ENCODE results near the gene SRGAP3. TPM values are rescaled to one million over a fixed set of nuclear protein-coding genes. Genes with fewer than 3 reads are reported as not detected.

Gene SRGAP3
- total RNA-seq, 1 experiment from 2014 or later: 17.9 TPM

- Mint-ChIP-seq H3K4me3 (no peak overlapping the region), H3K36me3 (no peaks in the 10 kb centered on the region), H3K9me3 (no peaks in the 10 kb centered on the region), H3K27me3 (ENCODE audit: low read depth) (no peaks in the 10 kb centered on the region), H3K27ac (peak overlapping the region; percentile 92), H3K4me1 (peaks cover 34% of the 10 kb centered on the region)
- ChIA-PET POLR2A (interaction anchor here (1.3 kb wide), 1 partner anchor 10 kb away, joined by 5 read pairs; no protein-coding TSS in a partner anchor), CTCF (interaction anchor here (1.0 to 2.2 kb wide), 5 partner anchors 41 to 316 kb away, joined by 4 to 12 read pairs (median 4); no protein-coding TSS in a partner anchor)
- DNase-seq (ENCODE audit: low spot score) (no peak), ATAC-seq (no peak)
- TF ChIP-seq ZNF317 (CRISPR knock-in tag; IDR thresholded peaks at IDR 0.05; ENCODE audit: borderline replicate concordance, low read depth) (no peak), ZNF423 (CRISPR knock-in tag; IDR thresholded peaks at IDR 0.05) (no peak), ZNF416 (CRISPR knock-in tag; IDR thresholded peaks at IDR 0.05) (no peak), CDX4 (CRISPR knock-in tag; IDR thresholded peaks at IDR 0.05; ENCODE audit: borderline replicate concordance) (no peak), CTCF (IDR thresholded peaks at IDR 0.05) (no peak), PREB (CRISPR knock-in tag; IDR thresholded peaks at IDR 0.05; ENCODE audit: borderline replicate concordance) (no peak), NR3C1 (CRISPR knock-in tag; conservative IDR thresholded peaks at IDR 0.05; ENCODE audit: low read depth) (no peak), NR1H2 (CRISPR knock-in tag; IDR thresholded peaks at IDR 0.05) (no peak), RORB (CRISPR knock-in tag; IDR thresholded peaks at IDR 0.05) (no peak), E2F5 (CRISPR knock-in tag; IDR thresholded peaks at IDR 0.05) (no peak)
Observed at GRCh38 chr3:9184461-9184835, 65.0 kb downstream of the SRGAP3 start.

GRCh38 chr3:9183811-9184460 lies 65.5 kb downstream of the SRGAP3 start:
- Mint-ChIP-seq H3K4me3 (peak overlapping the region; percentile 9; the same call in 1 of the 2 replicates), H3K27me3 (ENCODE audit: low read depth) (no peaks in the 10 kb centered on the region), H3K9me3 (no peaks in the 10 kb centered on the region), H3K36me3 (no peaks in the 10 kb centered on the region), H3K4me1 (peaks cover 30% of the 10 kb centered on the region), H3K27ac (peak overlapping the region; percentile 92)
- ChIA-PET CTCF (interaction anchor here (0.7 to 2.2 kb wide), 7 partner anchors 9 to 317 kb away, joined by 3 to 12 read pairs (median 4); no protein-coding TSS in a partner anchor), POLR2A (interaction anchor here (1.3 kb wide), 1 partner anchor 11 kb away, joined by 5 read pairs; no protein-coding TSS in a partner anchor)
- TF ChIP-seq EMX1 (CRISPR knock-in tag; IDR thresholded peaks at IDR 0.05) (no peak), GTF2I (CRISPR knock-in tag; conservative IDR thresholded peaks at IDR 0.05) (no peak), CREM (CRISPR knock-in tag; IDR thresholded peaks at IDR 0.05) (no peak), ZNF138 (CRISPR knock-in tag; conservative IDR thresholded peaks at IDR 0.05) (no peak), HMGA2 (CRISPR knock-in tag; IDR thresholded peaks at IDR 0.05) (no peak), MXD4 (CRISPR knock-in tag; IDR thresholded peaks at IDR 0.05; ENCODE audit: borderline replicate concordance) (no peak), FOXP1 (CRISPR knock-in tag; IDR thresholded peaks at IDR 0.05; ENCODE audit: borderline replicate concordance) (no peak), HMGXB4 (CRISPR knock-in tag; IDR thresholded peaks at IDR 0.05) (no peak), MAX (CRISPR knock-in tag; IDR thresholded peaks at IDR 0.05) (no peak), ATF6 (CRISPR knock-in tag; IDR thresholded peaks at IDR 0.05) (no peak), ATF3 (CRISPR knock-in tag; conservative IDR thresholded peaks at IDR 0.05) (no peak), ELF4 (CRISPR knock-in tag; IDR thresholded peaks at IDR 0.05; ENCODE audit: low read depth) (no peak), TP53 (CRISPR knock-in tag; IDR thresholded peaks at IDR 0.05) (no peak), SOX15 (CRISPR knock-in tag; IDR thresholded peaks at IDR 0.05) (no peak), ZMAT4 (CRISPR knock-in tag; IDR thresholded peaks at IDR 0.05) (no peak), NR3C1 (CRISPR knock-in tag; conservative IDR thresholded peaks at IDR 0.05; ENCODE audit: low read depth) (no peak), ESRRA (CRISPR knock-in tag; IDR thresholded peaks at IDR 0.05; ENCODE audit: borderline replicate concordance) (no peak)
- ATAC-seq: peak; percentile 95
- peak; percentile 63 for DNase-seq (ENCODE audit: low spot score)

Data from WTC11 (cell line).